Central memory CD8-positive, alpha-beta T cell (primary cell): Measurements from ENCODE around the gene SLIT3.

Experiments
- ATAC-seq: fragments of 150-1000 bp; cut with Tn5 transposase; replicated peaks from 2 replicates; pipeline ENCODE4 v1.10.0; 2022; ENCODE audit warnings: mild to moderate bottlenecking, moderate FRiP score, moderate number of reproducible peaks; ENCODE audit not compliant: poor library complexity, severe bottlenecking; ENCODE audit errors: extremely low read depth
- DNase-seq, 2 donors: peaks; one replicate each; pipeline ENCODE4 v3.0.0; 2021; ENCODE audit warnings: low spot score in 2 of 2
- H3K27ac Mint-ChIP-seq: one replicate; pipeline ENCODE4 v1.8.0; 2022; ENCODE audit warnings: low read depth, mild to moderate bottlenecking, moderate library complexity, mixed read lengths
- H3K27me3 Mint-ChIP-seq: one replicate; pipeline ENCODE4 v1.8.0; 2022; ENCODE audit warnings: mixed read lengths
- H3K36me3 Mint-ChIP-seq: one replicate; pipeline ENCODE4 v1.8.0; 2022; ENCODE audit warnings: mild to moderate bottlenecking, moderate library complexity, mixed read lengths; ENCODE audit not compliant: insufficient read depth
- H3K4me1 Mint-ChIP-seq: one replicate; pipeline ENCODE4 v1.8.0; 2022; ENCODE audit warnings: mixed read lengths
- H3K4me3 Mint-ChIP-seq: one replicate; pipeline ENCODE4 v1.8.0; 2022; ENCODE audit warnings: mild to moderate bottlenecking, moderate library complexity, mixed read lengths
- H3K9me3 Mint-ChIP-seq: one replicate; pipeline ENCODE4 v1.8.0; 2022; ENCODE audit warnings: mixed read lengths

The SLIT3 gene

DNA sequence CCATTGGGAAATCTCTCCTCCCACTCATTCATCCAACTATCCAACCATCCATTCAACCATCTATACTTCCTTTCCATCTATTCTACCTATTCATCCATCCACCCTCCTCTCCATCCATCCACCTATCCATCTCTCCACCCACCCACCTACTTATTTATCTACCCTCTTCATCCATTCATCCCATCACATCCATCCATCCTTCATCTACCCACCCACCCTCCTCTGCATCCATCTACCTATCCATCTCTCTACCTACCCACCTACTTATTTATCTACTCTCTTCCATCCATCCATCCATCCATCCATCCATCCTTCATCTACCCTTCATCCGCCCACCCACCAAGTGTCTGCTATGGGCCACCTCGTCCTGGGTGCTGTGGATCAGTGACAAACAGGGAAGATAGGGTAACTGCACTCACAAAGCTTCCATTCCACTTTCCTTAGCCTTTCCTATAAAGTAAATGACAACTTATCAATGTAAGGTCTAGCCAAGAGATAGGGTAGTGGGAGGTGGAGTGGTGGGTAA lies 625.0 kb downstream of the SLIT3 start:
- Mint-ChIP-seq H3K27me3 (no peaks in the 10 kb centered on the region), H3K4me1 (no peaks in the 10 kb centered on the region), H3K9me3 (no peaks in the 10 kb centered on the region), H3K4me3 (no peak overlapping the region), H3K27ac (no peak overlapping the region), H3K36me3 (peaks cover 3% of the 10 kb centered on the region)
- DNase-seq (no peak), ATAC-seq (no peak)

DNA sequence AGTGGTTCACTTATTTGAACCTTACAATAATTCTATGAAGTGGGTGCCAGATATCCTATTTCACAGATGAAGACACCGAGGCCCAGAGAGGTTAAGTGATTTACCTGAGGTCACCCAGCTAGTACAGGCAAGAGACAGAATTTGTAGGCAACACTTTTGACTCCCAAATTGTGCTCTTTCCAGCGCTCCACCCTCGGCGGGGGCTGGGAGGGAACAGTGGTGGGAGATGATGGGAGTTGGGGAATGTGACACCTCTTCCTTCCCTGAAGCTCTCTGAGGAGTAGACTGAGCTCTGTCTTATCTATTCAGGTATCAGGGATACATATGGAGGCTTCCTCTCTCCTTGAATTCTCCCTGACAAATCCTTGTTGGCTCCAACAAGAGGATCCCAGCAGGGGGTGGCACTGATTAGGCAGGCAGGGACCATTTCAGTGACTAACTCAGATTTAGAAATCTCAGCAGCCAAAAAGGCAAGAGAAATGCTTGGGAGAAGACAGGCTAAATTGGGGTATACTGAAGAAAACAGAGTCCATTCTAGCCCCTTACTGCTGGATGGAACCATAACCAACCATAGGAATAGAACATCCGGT lies 626.0 kb downstream of the SLIT3 start:
- H3K27me3 Mint-ChIP-seq, result no peaks in the 10 kb centered on the region
- H3K4me1 Mint-ChIP-seq, result no peaks in the 10 kb centered on the region
- H3K4me3 Mint-ChIP-seq, result no peak overlapping the region
- no peak overlapping the region for H3K27ac Mint-ChIP-seq
- DNase-seq, result no peak
- H3K36me3 Mint-ChIP-seq, result peaks cover 3% of the 10 kb centered on the region
- ATAC-seq, result no peak
- H3K9me3 Mint-ChIP-seq, result no peaks in the 10 kb centered on the region

DNA sequence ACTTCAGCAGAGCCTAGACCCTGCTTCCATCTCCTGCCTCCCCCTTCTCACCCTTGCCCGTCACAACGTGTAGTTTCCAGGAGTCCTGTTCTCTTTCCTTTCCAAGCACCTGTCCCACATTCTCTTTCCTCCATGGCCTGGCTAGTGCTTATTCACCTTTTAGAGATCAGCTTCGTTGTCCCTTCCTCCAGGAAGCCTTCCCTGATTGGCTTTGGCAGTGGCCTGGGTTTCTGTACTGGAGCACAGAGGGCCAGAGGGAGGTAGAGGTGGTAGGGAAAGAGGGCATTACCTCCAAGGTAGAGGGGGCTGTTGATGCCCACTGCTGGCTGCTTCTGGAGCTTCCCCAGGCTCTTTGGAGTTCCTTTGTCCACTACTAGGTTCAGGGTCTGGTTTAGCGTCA lies 628.1 kb downstream of the SLIT3 start:
- Mint-ChIP-seq H3K4me3 (no peak overlapping the region), H3K4me1 (no peaks in the 10 kb centered on the region), H3K36me3 (peaks cover 3% of the 10 kb centered on the region), H3K27me3 (no peaks in the 10 kb centered on the region), H3K9me3 (no peaks in the 10 kb centered on the region), H3K27ac (no peak overlapping the region)
- DNase-seq (no peak), ATAC-seq (no peak)

DNA sequence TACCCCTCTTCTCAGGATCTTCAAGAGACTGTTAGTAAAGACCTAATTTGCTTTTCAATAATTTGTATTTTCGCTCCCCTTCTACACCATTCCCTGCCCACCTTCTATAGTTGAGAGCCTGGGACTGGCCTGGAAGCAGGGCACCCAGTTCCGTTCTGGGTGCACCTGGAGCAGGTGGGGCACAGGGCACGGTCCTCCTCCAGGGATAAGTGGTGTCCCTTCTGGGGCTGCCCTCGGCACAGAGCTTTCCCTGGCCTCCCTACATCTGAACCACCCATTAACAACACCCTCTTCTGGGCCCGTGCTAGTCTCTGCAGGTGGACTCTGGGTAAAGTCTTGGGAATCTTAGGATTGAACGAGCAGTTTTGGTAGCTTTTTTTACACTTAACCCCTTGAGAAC lies 628.9 kb downstream of the SLIT3 start:
- Mint-ChIP-seq H3K27me3 (no peaks in the 10 kb centered on the region), H3K9me3 (no peaks in the 10 kb centered on the region), H3K4me3 (no peak overlapping the region), H3K27ac (no peak overlapping the region), H3K4me1 (no peaks in the 10 kb centered on the region), H3K36me3 (peaks cover 3% of the 10 kb centered on the region)
- DNase-seq, result no peak
- ATAC-seq, result no peak

DNA sequence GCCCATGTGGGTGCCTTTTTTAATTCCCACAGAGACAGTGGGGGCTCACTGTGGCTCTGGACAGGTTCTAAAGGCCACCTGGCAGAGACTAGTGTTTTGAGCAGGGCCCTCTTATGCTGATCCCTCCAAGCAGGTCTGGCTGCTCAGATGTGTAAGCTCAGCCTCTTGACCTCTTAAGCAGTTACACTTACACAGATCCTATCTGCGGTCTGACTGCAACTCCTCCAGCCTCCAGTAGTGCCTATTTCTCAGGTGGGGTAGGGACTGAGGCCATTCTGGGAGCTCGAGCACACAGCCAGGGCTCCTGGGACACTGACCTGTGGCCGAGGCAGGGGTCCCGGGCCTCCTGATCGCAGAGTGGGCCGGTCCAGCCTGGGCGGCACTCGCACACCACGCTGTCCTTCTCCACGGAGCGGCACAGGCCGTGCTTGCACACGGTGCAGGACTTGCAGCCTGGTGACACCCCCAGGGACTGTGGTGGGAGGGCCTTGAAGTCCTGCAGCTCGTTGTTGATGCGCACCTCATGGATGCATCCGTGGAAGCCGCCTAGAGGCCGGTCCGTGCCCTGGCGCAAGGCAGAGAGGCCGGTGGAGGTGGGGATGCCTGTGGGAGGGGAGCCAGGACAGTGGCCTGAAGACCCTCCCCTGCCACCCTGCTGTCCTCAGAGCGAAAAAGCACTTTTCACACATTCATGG lies 629.9 kb downstream of the SLIT3 start:
- H3K27me3 Mint-ChIP-seq, result no peaks in the 10 kb centered on the region
- H3K27ac Mint-ChIP-seq, result no peak overlapping the region
- ATAC-seq, result no peak
- no peak for DNase-seq
- H3K4me1 Mint-ChIP-seq, result no peaks in the 10 kb centered on the region
- H3K9me3 Mint-ChIP-seq, result no peaks in the 10 kb centered on the region
- no peaks in the 10 kb centered on the region for H3K36me3 Mint-ChIP-seq
- H3K4me3 Mint-ChIP-seq, result no peak overlapping the region

DNA sequence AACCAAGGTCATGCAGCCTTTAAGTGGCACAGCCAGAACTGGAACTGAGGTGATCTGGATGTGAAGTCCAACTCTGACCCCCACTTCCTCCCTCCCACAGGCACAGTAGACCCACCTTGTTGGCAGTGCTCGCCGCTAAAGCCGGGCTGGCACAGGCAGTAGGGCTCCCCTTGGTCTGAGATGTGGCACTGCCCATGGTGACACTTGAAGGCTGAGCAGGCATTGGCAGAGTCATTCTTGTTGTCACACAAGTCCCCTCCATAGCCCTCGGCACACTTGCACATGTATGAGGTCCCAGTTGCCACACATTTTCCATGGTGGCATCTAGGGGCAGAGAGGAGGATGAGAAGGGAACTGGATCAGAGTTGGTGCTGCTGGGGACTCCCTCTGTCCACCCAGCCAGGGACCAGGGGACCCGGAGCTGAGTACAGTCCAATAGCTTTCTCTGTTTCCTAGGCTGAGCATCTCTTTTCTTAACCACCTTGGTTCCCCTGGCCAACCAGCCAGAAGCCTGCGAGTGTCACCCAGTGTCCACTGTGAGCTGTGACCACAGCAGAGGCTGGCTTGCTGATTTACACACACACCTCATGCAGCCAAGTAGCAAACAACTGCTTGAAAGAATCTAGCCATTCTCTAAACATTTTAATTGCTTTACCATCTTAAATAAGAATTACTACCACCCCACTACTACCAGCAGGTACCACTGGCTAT lies 631.1 kb downstream of the SLIT3 start:
- Mint-ChIP-seq H3K9me3 (no peaks in the 10 kb centered on the region), H3K27ac (no peak overlapping the region), H3K4me3 (no peak overlapping the region), H3K36me3 (no peaks in the 10 kb centered on the region), H3K27me3 (no peaks in the 10 kb centered on the region), H3K4me1 (no peaks in the 10 kb centered on the region)
- no peak for ATAC-seq
- no peak for DNase-seq

DNA sequence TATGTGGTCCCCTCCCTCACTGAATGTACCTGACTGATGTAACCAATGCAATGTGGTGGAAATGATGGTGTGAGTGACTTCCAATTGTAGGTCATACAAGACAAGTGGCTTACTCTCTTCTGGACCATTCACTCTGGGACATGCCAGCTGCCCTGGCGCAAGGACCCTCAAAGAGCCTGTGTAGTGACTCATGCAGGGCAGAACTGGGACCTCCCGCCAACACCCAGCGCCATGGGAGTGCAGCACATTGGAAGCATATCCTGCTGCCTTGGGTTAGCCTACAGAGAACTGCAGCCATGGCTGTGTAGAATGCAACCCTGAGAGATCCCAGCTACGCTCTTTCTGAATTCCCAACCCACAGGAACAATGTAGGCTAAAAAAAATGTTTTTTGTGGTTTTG lies 631.8 kb downstream of the SLIT3 start:
- H3K27ac Mint-ChIP-seq, result no peak overlapping the region
- no peaks in the 10 kb centered on the region for H3K9me3 Mint-ChIP-seq
- no peaks in the 10 kb centered on the region for H3K4me1 Mint-ChIP-seq
- no peaks in the 10 kb centered on the region for H3K27me3 Mint-ChIP-seq
- H3K4me3 Mint-ChIP-seq, result no peak overlapping the region
- ATAC-seq (no peak), DNase-seq (no peak)
- no peaks in the 10 kb centered on the region for H3K36me3 Mint-ChIP-seq

DNA sequence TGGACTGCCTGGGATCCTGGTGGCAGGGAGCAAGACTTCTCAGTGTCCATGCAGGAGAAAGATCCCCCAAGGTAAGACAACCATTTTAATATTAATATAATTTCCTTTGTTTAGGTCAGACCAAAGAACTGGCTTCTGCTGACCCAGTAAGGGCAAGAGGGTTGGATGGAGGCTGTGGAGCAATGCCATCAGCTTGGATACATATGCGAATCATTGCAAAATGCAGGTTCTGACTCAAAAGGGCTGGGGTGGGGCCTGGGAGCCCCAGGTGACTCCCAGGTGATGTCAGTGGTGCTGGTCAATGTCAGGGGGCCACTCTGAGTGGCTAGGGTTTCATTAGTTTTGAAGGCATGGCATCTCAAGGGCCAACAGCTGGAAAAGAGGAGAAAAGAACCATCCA lies 632.9 kb downstream of the SLIT3 start:
- no peak for ATAC-seq
- no peaks in the 10 kb centered on the region for H3K4me1 Mint-ChIP-seq

DNA sequence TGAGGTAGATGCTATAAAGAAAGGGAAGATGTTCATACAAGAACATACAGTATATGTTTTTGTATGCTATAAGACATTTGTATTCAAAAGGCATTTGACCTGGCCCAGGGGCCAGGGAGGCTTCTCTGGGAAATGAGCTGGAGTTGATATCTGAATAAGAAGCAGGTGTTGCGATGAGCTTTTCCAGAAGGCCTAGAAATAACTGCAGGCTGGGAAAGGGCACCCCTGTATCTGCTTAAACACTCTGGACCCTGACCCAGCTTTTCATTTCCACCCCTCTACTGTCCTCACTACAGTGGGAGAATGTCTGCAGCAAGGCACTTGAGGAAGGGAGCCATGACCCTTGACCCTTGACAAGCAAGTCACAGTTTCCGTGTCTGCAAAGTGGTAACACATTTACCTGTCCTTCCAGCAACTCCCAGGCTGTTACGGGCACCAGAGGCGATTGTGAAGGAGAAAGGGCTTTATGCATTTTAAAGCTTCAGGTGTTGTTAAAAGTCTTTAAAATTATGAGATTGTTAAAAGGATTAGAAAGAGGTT lies 633.6 kb downstream of the SLIT3 start:
- Mint-ChIP-seq H3K27me3 (peaks cover 9% of the 10 kb centered on the region), H3K36me3 (no peaks in the 10 kb centered on the region), H3K27ac (no peak overlapping the region), H3K9me3 (no peaks in the 10 kb centered on the region), H3K4me1 (no peaks in the 10 kb centered on the region), H3K4me3 (no peak overlapping the region)
- DNase-seq, result no peak
- no peak for ATAC-seq

More for the DNA sequence above, 632.9 kb downstream of the SLIT3 start:
- Mint-ChIP-seq H3K27ac (no peak overlapping the region), H3K36me3 (no peaks in the 10 kb centered on the region), H3K9me3 (no peaks in the 10 kb centered on the region), H3K4me3 (no peak overlapping the region), H3K27me3 (peaks cover 2% of the 10 kb centered on the region)
- no peak for DNase-seq

DNA sequence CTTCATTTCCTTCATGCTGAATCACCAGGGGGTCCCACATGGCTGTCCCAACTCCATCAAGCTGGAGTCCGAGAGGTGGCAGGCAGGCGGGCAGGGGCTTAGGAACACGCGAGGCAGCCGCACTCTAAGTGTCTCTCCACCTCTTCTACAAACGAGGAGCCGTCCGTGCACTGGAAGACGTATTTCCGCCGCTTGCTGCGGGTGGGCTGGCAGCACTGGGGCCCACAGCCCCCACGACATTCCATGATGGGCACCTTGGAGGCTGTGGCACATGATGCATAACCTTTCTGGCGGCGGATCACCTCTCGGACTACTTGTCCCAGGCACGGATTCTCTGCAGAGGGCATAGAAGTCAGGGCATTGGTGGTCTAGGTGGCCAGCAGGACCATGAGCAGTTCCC lies 634.6 kb downstream of the SLIT3 start:
- H3K27ac Mint-ChIP-seq, result no peak overlapping the region
- no peaks in the 10 kb centered on the region for H3K9me3 Mint-ChIP-seq
- no peaks in the 10 kb centered on the region for H3K36me3 Mint-ChIP-seq
- H3K4me1 Mint-ChIP-seq, result no peaks in the 10 kb centered on the region
- DNase-seq (no peak), ATAC-seq (no peak)
- H3K4me3 Mint-ChIP-seq, result no peak overlapping the region
- peaks cover 19% of the 10 kb centered on the region for H3K27me3 Mint-ChIP-seq

DNA sequence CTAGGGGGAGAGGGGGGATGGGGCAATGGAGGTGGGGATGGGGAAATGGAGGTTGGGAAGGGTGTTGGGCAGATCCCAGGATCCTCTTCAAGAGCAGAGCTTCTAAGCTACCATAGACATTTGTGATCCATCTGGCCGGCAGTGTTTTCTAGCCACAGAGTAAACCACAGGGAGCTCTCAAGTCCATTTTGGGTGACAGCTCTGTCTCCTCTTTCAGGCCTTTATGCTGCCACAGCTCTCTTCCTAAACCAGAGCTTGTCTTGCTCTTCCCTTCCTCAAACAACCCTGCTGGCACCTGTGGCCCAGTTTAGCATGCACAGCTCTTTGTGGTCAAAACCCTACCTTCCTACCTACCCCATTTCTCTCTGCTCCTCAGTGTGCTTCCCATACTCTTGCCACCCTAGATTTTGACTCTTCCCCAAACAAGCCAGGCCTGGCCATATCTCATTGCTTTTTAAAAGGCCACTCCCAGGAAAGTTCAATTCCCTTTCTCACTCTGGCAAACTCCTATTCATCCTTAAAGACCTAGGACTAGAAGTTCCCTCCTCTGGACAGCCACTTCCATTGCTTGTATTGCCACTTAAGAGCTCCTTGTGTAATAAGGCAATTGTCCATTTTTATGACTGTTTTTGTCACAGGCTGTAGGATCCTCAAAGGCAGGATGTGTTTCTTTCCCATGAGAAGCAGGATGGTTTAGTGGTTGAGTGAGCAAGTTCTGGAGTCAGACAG lies 637.5 kb downstream of the SLIT3 start:
- no peaks in the 10 kb centered on the region for H3K9me3 Mint-ChIP-seq
- no peak for DNase-seq
- H3K36me3 Mint-ChIP-seq, result no peaks in the 10 kb centered on the region
- no peaks in the 10 kb centered on the region for H3K4me1 Mint-ChIP-seq
- H3K27me3 Mint-ChIP-seq, result peaks cover 33% of the 10 kb centered on the region
- no peak overlapping the region for H3K27ac Mint-ChIP-seq
- H3K4me3 Mint-ChIP-seq, result no peak overlapping the region
- no peak for ATAC-seq
